ENCODE results near the gene TUBB1.
A peak's percentile ranks its signal among the peaks of the same experiment; 100 is the strongest.

The TUBB1 gene

GRCh38 chr20:59030911-59031563, 11.8 kb downstream of the TUBB1 start:
- H3K4me2 ChIP-seq (ENCODE audit: insufficient read depth, low read length): peak overlapping the region; percentile 88
- no peaks in the 10 kb centered on the region for H3K9me3 ChIP-seq (ENCODE audit: insufficient read depth, low read length, severe bottlenecking)
- no peaks in the 10 kb centered on the region for H3K27me3 ChIP-seq (ENCODE audit: insufficient read depth, low read length, poor library complexity)
- DNase-seq (no peak), ATAC-seq (ENCODE audit: insufficient read depth, low read depth) (no peak)
- H2AFZ ChIP-seq (ENCODE audit: low read depth, low read length): 0 out of 2 replicates have a peak overlapping the region, but pooled peaks have one; percentile 86
- peak overlapping the region; percentile 91 for H3K9ac ChIP-seq (ENCODE audit: low read depth, low read length)
- H3K4me3 ChIP-seq (ENCODE audit: low read depth in 1 of 2, low read length in 2 of 2): peak overlapping the region; percentile 50 to 77
- H4K20me1 ChIP-seq (ENCODE audit: insufficient read depth, low read length): peaks cover 30% of the 10 kb centered on the region; the same call in 1 of the 2 replicates
- peaks cover 77% of the 10 kb centered on the region for H3K36me3 ChIP-seq (ENCODE audit: insufficient read depth, low read length)
- peaks cover 63% of the 10 kb centered on the region for H3K4me1 ChIP-seq (ENCODE audit: insufficient read depth, low read length)
- H3K79me2 ChIP-seq (ENCODE audit: insufficient read depth, low read length): peaks cover 75% of the 10 kb centered on the region
- no peak for TF ChIP-seq EZH2 (IDR thresholded peaks at IDR 0.05; ENCODE audit: borderline replicate concordance, low read depth, low read length, severe bottlenecking)
- no peak for TF ChIP-seq CTCF (IDR thresholded peaks at IDR 0.05; ENCODE audit: borderline replicate concordance, extremely low read depth, low read length, poor library complexity, severe bottlenecking)
- peak overlapping the region; percentile 95 for H3K27ac ChIP-seq (ENCODE audit: low read length)

- Histone ChIP-seq H3K4me3 (ENCODE audit: low read depth in 1 of 2, low read length in 2 of 2) (peak overlapping the region; percentile 50 to 77), H3K4me2 (ENCODE audit: insufficient read depth, low read length) (peak overlapping the region; percentile 88), H3K27ac (ENCODE audit: low read length) (peak overlapping the region; percentile 95), H3K4me1 (ENCODE audit: insufficient read depth, low read length) (peaks cover 63% of the 10 kb centered on the region), H2AFZ (ENCODE audit: low read depth, low read length) (peak overlapping the region; percentile 86), H3K9ac (ENCODE audit: low read depth, low read length) (peak overlapping the region; percentile 91), H3K27me3 (ENCODE audit: insufficient read depth, low read length, poor library complexity) (no peaks in the 10 kb centered on the region), H3K79me2 (ENCODE audit: insufficient read depth, low read length) (peaks cover 74% of the 10 kb centered on the region), H3K9me3 (ENCODE audit: insufficient read depth, low read length, severe bottlenecking) (no peaks in the 10 kb centered on the region), H4K20me1 (ENCODE audit: insufficient read depth, low read length) (peaks cover 29% of the 10 kb centered on the region; the same call in 1 of the 2 replicates), H3K36me3 (ENCODE audit: insufficient read depth, low read length) (peaks cover 77% of the 10 kb centered on the region)
- peak; percentile 15 for DNase-seq
- ATAC-seq (ENCODE audit: insufficient read depth, low read depth): no peak
- TF ChIP-seq EZH2 (IDR thresholded peaks at IDR 0.05; ENCODE audit: borderline replicate concordance, low read depth, low read length, severe bottlenecking) (no peak), CTCF (IDR thresholded peaks at IDR 0.05; ENCODE audit: borderline replicate concordance, extremely low read depth, low read length, poor library complexity, severe bottlenecking) (no peak)
Observed at GRCh38 chr20:59031564-59032022, 12.4 kb downstream of the TUBB1 start.

- peak within 1 kb of the TSS; percentile 97 for H3K4me2 ChIP-seq (ENCODE audit: insufficient read depth, low read length)
- peaks cover 58% of the 10 kb centered on the region for H3K4me1 ChIP-seq (ENCODE audit: insufficient read depth, low read length)
- H3K9ac ChIP-seq (ENCODE audit: low read depth, low read length): peak within 1 kb of the TSS; percentile 91
- peak within 1 kb of the TSS; percentile 50 to 77 for H3K4me3 ChIP-seq (ENCODE audit: low read depth in 1 of 2, low read length in 2 of 2)
- H3K27me3 ChIP-seq (ENCODE audit: insufficient read depth, low read length, poor library complexity): no peaks in the 10 kb centered on the region
- ATAC-seq (ENCODE audit: insufficient read depth, low read depth): peak; percentile 97
- H2AFZ ChIP-seq (ENCODE audit: low read depth, low read length): peak within 1 kb of the TSS; percentile 86
- H4K20me1 ChIP-seq (ENCODE audit: insufficient read depth, low read length): peaks cover 26% of the 10 kb centered on the region; the same call in 1 of the 2 replicates
- peaks cover 77% of the 10 kb centered on the region for H3K36me3 ChIP-seq (ENCODE audit: insufficient read depth, low read length)
- peak; percentile 98 for DNase-seq
- TF ChIP-seq CTCF (IDR thresholded peaks at IDR 0.05; ENCODE audit: borderline replicate concordance, extremely low read depth, low read length, poor library complexity, severe bottlenecking) (no peak), EZH2 (IDR thresholded peaks at IDR 0.05; ENCODE audit: borderline replicate concordance, low read depth, low read length, severe bottlenecking) (no peak)
- H3K79me2 ChIP-seq (ENCODE audit: insufficient read depth, low read length): peaks cover 74% of the 10 kb centered on the region
- peak within 1 kb of the TSS; percentile 95 for H3K27ac ChIP-seq (ENCODE audit: low read length)
- no peaks in the 10 kb centered on the region for H3K9me3 ChIP-seq (ENCODE audit: insufficient read depth, low read length, severe bottlenecking)
Observed at GRCh38 chr20:59032023-59032712, 12.9 kb downstream of the TUBB1 start, which contains the start of gene ATP5F1E. Gene ATP5F1E (minus strand): TSS chr20:59032335. CDS start chr20:59032251, 84 bp downstream.

All from DND-41 (cell line).